Measurements from ENCODE around the gene DST.
"Not testable (repeated sequence)": the region's sequence is repeated elsewhere in the genome, so short reads cannot be mapped to it uniquely, and the experiment has no call there.

DST gene

GRCh38 chr6:56517155-56517745, 125.4 kb downstream of the DST start:
- DNase-seq (ENCODE audit: low spot score): peak; percentile 52

DNA sequence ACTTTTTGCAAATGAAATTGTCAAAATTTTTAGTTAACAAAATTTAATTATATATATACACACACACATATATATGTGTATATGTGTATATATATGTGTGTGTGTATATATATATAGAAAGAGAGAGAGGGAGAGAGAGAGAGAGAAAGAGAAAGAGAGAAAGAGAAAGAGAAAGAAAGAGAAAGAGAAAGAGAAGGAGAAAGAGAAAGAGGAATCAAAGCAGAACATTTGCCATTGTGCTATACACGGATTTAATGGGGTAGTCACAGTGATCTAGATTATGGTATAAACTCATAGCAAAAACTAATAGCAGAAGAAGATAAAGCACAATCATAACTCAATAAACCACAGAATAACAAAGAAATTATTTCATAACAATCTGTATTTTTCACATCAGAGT, 126.7 kb downstream of the DST start:
- DNase-seq (ENCODE audit: low spot score): no peak

- no peak for DNase-seq (ENCODE audit: low spot score)
Observed at GRCh38 chr6:56515081-56515905, 127.4 kb downstream of the DST start.

- no peak for DNase-seq (ENCODE audit: low spot score)
Observed at GRCh38 chr6:56514395-56514794, 128.3 kb downstream of the DST start.

GRCh38 chr6:56513631-56514030, 129.1 kb downstream of the DST start:
- DNase-seq (ENCODE audit: low spot score): no peak

- DNase-seq (ENCODE audit: low spot score): no peak
Observed at GRCh38 chr6:56511591-56511990, 131.1 kb downstream of the DST start.

GRCh38 chr6:56510984-56511531, 131.6 kb downstream of the DST start:
- DNase-seq (ENCODE audit: low spot score): no peak

- no peak for DNase-seq (ENCODE audit: low spot score)
Observed at GRCh38 chr6:56509031-56509430, 133.7 kb downstream of the DST start.

- no peak for DNase-seq (ENCODE audit: low spot score)
Observed at GRCh38 chr6:56507517-56507916, 135.2 kb downstream of the DST start.

GRCh38 chr6:56505512-56506260, 137.0 kb downstream of the DST start:
- no peak for DNase-seq (ENCODE audit: low spot score)

DNA sequence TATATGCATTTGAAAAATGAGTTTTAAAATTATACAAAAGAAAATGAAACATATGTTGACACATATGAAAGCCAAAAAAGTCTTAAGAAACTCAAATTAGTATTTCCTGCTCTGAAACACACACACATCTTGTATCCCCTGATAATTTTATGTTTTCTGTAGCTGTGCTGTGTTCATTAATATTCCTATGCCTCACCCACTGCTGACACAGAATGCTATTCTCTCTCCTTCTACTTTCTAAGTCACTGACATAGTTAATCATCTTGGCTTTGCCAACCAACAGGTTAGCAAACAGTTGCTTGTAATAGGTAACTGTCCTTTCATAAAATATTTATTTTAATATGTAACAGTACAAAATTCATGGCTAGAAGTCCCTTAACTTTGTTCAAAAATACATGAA, 140.7 kb downstream of the DST start:
- no peak for DNase-seq (ENCODE audit: low spot score)

GRCh38 chr6:56499095-56499494, 143.6 kb downstream of the DST start:
- DNase-seq (ENCODE audit: low spot score): no peak

- DNase-seq (ENCODE audit: low spot score): no peak
Observed at GRCh38 chr6:56497691-56498090, 145.0 kb downstream of the DST start.

- no peak for DNase-seq (ENCODE audit: low spot score)
Observed at GRCh38 chr6:56497240-56497639, 145.4 kb downstream of the DST start.

GRCh38 chr6:56496650-56497049, 146.0 kb downstream of the DST start:
- not testable (repeated sequence) for DNase-seq (ENCODE audit: low spot score)

DNA sequence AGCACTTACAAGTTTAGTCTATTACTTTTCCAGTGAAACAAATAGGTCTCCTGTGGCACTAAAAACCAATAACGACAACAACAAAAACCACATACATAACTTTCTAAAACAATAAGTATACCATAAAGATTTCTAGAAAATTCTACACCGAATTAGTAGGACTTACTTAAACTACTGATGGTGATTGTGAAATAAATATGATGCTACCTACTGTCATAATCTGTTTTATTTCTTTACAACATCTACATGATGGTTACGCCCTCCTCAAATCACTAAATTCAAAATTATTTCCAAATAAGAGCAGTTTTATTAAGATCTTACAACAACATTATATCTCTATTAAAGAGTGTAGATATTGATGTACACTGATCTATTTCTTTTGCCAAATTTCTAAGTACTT, 147.0 kb downstream of the DST start:
- DNase-seq (ENCODE audit: low spot score): no peak

- no peak for DNase-seq (ENCODE audit: low spot score)
Observed at GRCh38 chr6:56491606-56492328, 150.9 kb downstream of the DST start.

- no peak for DNase-seq (ENCODE audit: low spot score)
Observed at GRCh38 chr6:56490993-56491392, 151.7 kb downstream of the DST start.

GRCh38 chr6:56489559-56489958, 153.1 kb downstream of the DST start:
- no peak for DNase-seq (ENCODE audit: low spot score)

- DNase-seq (ENCODE audit: low spot score): peak; percentile 91
Observed at GRCh38 chr6:56488281-56488680, 154.4 kb downstream of the DST start.

DNA sequence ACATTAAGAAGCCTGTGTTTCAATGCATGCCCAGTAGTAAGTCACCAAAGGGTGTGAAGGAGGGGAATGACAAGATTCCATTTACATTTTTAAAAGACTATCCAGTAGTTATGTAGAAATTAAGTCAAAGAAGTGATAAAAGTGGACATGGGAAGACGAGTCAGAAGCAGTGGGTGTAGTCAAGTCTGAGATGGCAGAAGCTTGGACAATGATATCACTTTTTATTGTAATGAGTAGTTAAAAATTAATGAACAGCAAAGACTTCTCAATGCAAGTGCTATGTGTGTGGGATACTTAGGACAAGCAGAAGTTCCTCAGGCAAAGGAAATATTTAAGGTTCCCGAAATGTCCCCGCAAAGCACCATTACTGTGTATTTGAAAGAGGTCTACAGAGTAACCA, 156.0 kb downstream of the DST start:
- DNase-seq (ENCODE audit: low spot score): no peak

- no peak for DNase-seq (ENCODE audit: low spot score)
Observed at GRCh38 chr6:56484669-56485068, 158.0 kb downstream of the DST start.
